ENCODE results near the gene VAX1. TPM values are rescaled to one million over a fixed set of nuclear protein-coding genes. Genes with fewer than 3 reads are reported as not detected.
A peak's percentile ranks its signal among the peaks of the same experiment; 100 is the strongest.

Gene VAX1
- total and polyA plus RNA-seq, 9 of the 15 experiments (the other 6 are each of a cell fraction or from before 2014, with no cell fraction given), result not detected

DNA sequence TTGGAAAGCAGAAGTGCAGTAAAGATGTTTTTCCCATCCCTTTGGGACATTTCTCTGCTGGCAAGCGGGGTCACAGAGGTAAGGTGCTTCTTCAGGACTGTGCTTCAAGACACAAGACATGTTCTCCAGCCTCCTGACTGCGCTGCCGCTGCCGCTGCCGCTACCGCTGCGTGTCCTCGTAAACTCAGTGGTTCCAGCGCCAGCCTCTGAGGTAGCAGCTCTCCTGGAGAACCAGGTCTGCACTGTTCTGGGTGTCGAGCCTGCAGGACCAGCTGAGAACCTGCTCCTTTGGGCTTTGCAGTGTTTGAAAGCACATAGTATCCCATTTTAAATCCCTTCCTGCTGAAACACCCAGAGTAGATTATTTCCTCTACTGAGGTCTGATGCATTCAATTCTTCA lies 46.2 kb upstream of the VAX1 start:
- no TSS peak for BruUV-seq (replicated peaks)
- H3K27ac ChIP-seq (ENCODE audit: extremely low read depth, low read depth, low read length), result no peak overlapping the region
- POLR2A ChIA-PET, result no interaction called here
- no peaks in the 10 kb centered on the region for H3K36me3 ChIP-seq (ENCODE audit: control insufficient read depth, insufficient read depth, low read length)
- H3K79me2 ChIP-seq (ENCODE audit: control insufficient read depth, insufficient read depth, low read length), result no peaks in the 10 kb centered on the region
- H3K9me1 ChIP-seq (ENCODE audit: control insufficient read depth, insufficient read depth, low read length), result no peaks in the 10 kb centered on the region
- H3K4me2 ChIP-seq (ENCODE audit: insufficient read depth, low read length), result no peak overlapping the region
- H2AFZ ChIP-seq (ENCODE audit: low read depth, low read length), result no peak overlapping the region
- no peak for FAIRE-seq
- H3K9ac ChIP-seq (ENCODE audit: insufficient read depth in 1 of 2, low read depth in 2 of 2, low read length in 2 of 2), result no peak overlapping the region
- CTCF ChIA-PET (ENCODE audit: low intra/inter-chr PET ratio), result interaction anchor here (0.5 kb wide), 1 partner anchor 1360 kb away, joined by 4 read pairs; no protein-coding TSS in a partner anchor
- no peak overlapping the region for H3K4me3 ChIP-seq
- in situ Hi-C loops (cut with MboI), result no loop called here
- no peaks in the 10 kb centered on the region for H3K9me3 ChIP-seq (replicated peaks; ENCODE audit: control insufficient read depth, insufficient read depth, low read depth, low read length)
- WGBS (ENCODE audit: insufficient coverage, low coverage, missing lambda C conversion rate), result under 1% methylated on average over 10 of the region's 10 CpGs
- H3K27me3 ChIP-seq (ENCODE audit: control insufficient read depth in 2 of 2, insufficient read depth in 2 of 2, low read length in 2 of 2), result peaks cover 0 to 12% of the 10 kb centered on the region in 2 experiments; a peak in 3 of 5 replicates
- TF ChIP-seq ZEB2 (IDR thresholded peaks at IDR 0.05), result no peak
- no peaks in the 10 kb centered on the region; a peak in 1 of 5 replicates for H3K4me1 ChIP-seq (replicated peaks in 1 of 2; ENCODE audit: control insufficient read depth in 2 of 2, insufficient read depth in 2 of 2, low read length in 2 of 2)
- no peak for DNase-seq (ENCODE audit: extremely low read depth in 1 of 4, low spot score in 3 of 4)
- intact Hi-C loops (cut with micrococcal nuclease), result no loop called here
- ATAC-seq, result no peak
- no peaks in the 10 kb centered on the region for H4K20me1 ChIP-seq (replicated peaks; ENCODE audit: control insufficient read depth, insufficient read depth, low read length)

DNA sequence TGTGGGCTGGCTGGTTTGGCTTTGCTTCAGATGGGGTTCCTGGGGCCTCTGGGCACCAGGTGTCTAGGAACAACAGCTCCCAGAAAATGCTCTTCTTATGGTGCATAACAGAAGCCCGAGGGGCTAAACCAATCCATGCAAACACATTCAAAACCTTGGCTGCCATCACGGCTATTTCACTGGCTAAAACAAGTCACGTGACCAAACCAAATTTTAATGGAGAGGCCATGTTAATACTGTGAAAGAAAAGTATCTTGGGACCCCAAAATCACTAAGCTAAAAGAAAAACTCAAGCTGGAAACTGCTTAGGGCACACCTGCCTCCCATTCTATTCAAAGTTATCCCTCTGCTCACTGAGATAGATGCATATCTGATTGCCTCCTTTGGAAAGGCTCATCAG lies 40.1 kb upstream of the VAX1 start:
- Histone ChIP-seq H3K4me2 (ENCODE audit: insufficient read depth, low read length) (no peak overlapping the region), H3K36me3 (ENCODE audit: control insufficient read depth, insufficient read depth, low read length) (no peaks in the 10 kb centered on the region), H3K9me3 (replicated peaks; ENCODE audit: control insufficient read depth, insufficient read depth, low read depth, low read length) (no peaks in the 10 kb centered on the region), H3K4me3 (no peak overlapping the region), H2AFZ (ENCODE audit: low read depth, low read length) (no peak overlapping the region), H4K20me1 (replicated peaks; ENCODE audit: control insufficient read depth, insufficient read depth, low read length) (0 out of 2 replicates have a peak, but pooled peaks cover 5% of the 10 kb centered on the region), H3K4me1 (replicated peaks in 1 of 2; ENCODE audit: control insufficient read depth in 2 of 2, insufficient read depth in 2 of 2, low read length in 2 of 2) (peaks cover 8% of the 10 kb centered on the region in 2 experiments; a peak in 3 of 5 replicates), H3K79me2 (ENCODE audit: control insufficient read depth, insufficient read depth, low read length) (no peaks in the 10 kb centered on the region), H3K27ac (ENCODE audit: extremely low read depth, low read depth, low read length) (no peak overlapping the region), H3K27me3 (ENCODE audit: control insufficient read depth in 2 of 2, insufficient read depth in 2 of 2, low read length in 2 of 2) (peaks cover 0 to 17% of the 10 kb centered on the region in 2 experiments; a peak in 3 of 5 replicates), H3K9ac (ENCODE audit: insufficient read depth in 1 of 2, low read depth in 2 of 2, low read length in 2 of 2) (no peak overlapping the region), H3K9me1 (ENCODE audit: control insufficient read depth, insufficient read depth, low read length) (no peaks in the 10 kb centered on the region)
- TF ChIP-seq RAD51 (IDR thresholded peaks at IDR 0.05; ENCODE audit: borderline replicate concordance, low read depth) (peak; percentile 82), NFYB (IDR thresholded peaks at IDR 0.05; ENCODE audit: extremely low read depth, insufficient read length) (peak; percentile 36), LCOR (CRISPR knock-in tag; IDR thresholded peaks at IDR 0.05) (no peak), TOE1 (IDR thresholded peaks at IDR 0.05; ENCODE audit: borderline replicate concordance) (peak; percentile 50; the same call in 1 of the 2 replicates), TOE1 (CRISPR knock-in tag; IDR thresholded peaks at IDR 0.05; ENCODE audit: borderline replicate concordance, low read depth) (no peak), CBFA2T2 (conservative IDR thresholded peaks at IDR 0.05) (peak; percentile 40), CTBP1 (IDR thresholded peaks at IDR 0.05; ENCODE audit: borderline replicate concordance) (no peak)
- TF ChIP-seq, protein P1, sequence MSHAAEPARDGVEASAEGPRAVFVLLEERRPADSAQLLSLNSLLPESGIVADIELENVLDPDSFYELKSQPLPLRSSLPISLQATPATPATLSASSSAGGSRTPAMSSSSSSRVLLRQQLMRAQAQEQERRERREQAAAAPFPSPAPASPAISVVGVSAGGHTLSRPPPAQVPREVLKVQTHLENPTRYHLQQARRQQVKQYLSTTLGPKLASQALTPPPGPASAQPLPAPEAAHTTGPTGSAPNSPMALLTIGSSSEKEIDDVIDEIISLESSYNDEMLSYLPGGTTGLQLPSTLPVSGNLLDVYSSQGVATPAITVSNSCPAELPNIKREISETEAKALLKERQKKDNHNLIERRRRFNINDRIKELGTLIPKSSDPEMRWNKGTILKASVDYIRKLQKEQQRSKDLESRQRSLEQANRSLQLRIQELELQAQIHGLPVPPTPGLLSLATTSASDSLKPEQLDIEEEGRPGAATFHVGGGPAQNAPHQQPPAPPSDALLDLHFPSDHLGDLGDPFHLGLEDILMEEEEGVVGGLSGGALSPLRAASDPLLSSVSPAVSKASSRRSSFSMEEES (CRISPR knock-in tag; IDR thresholded peaks at IDR 0.05), result peak; percentile 88
- DNase-seq (ENCODE audit: extremely low read depth in 1 of 4, low spot score in 3 of 4), result no peak
- POLR2A ChIA-PET, result interaction anchor here (1.3 to 1.4 kb wide), 2 partner anchors 9 to 11 kb away, joined by 3 to 4 read pairs; no protein-coding TSS in a partner anchor
- 0% methylated on average over 3 of the region's 3 CpGs for WGBS (ENCODE audit: insufficient coverage, low coverage, missing lambda C conversion rate)
- ATAC-seq, result no peak
- intact Hi-C loops (cut with micrococcal nuclease) (loop anchor here (5.0 to 10.0 kb wide), 3 partner anchors 63 to 733 kb away; no protein-coding TSS in a partner anchor), in situ Hi-C loops (cut with MboI) (loop anchor here (5.0 to 10.0 kb wide), 2 partner anchors 371 to 493 kb away; no protein-coding TSS in a partner anchor)
- CTCF ChIA-PET (ENCODE audit: low intra/inter-chr PET ratio), result no interaction called here
- no TSS peak for BruUV-seq (replicated peaks)
- FAIRE-seq, result no peak

All from K562 (cell line).